HepG2 (cell line): ENCODE measurements around the gene BRPF1. TPM values are rescaled to one million over a fixed set of nuclear protein-coding genes. Genes with fewer than 3 reads are reported as not detected.

ENCODE experiments used
- ATAC-seq: fragments of 200-7000 bp; cut with Tn5 transposase; 3 replicates; pipeline ENCODE4 v1.9.1; 2020; ENCODE audit warnings: mild to moderate bottlenecking, moderate library complexity
- BruUV-seq: library from RNA; stranded (reverse); fragments of 400-500 nt; replicated peaks from 2 replicates; lab custom pipeline; 2021; lab: Mats Ljungman, UMichigan
- CTCF ChIA-PET: fragments of 300-600 bp; formaldehyde crosslinking; extraction: SDS; loops from one replicate; lab custom pipeline; 2021; ENCODE audit warnings: low total read pairs, inconsistent platforms, low intra/inter-chr PET ratio; lab: Yijun Ruan, JAX
- POLR2A ChIA-PET: fragments of 350-600 bp; sonication (Branson Sonifier 250); formaldehyde crosslinking; loops from one replicate; lab custom pipeline; 2020; ENCODE audit warnings: antibody characterized with exemption, inconsistent platforms; lab: Yijun Ruan, JAX
- DNase-seq: peaks from one replicate; pipeline ENCODE4 v3.0.0-alpha.2; 2015; ENCODE audit warnings: low spot score
- FAIRE-seq: peaks from 3 replicates; lab custom pipeline; 2011; peaks lifted over from hg19 to GRCh38; lab: Jason Lieb, UNC
- H2AFZ ChIP-seq: one replicate; pipeline ENCODE4 v1.6.1; 2011; ENCODE audit warnings: low read length, inconsistent platforms
- H3K27ac ChIP-seq: fragments of 300-600 bp; 3 replicates; pipeline ENCODE4 v1.8.0; 2011; ENCODE audit warnings: mixed run types, mild to moderate bottlenecking, mixed read lengths, low read length, inconsistent platforms; ENCODE audit not compliant: insufficient read depth; ENCODE audit errors: extremely low read length
- H3K27me3 ChIP-seq, 2 experiments: fragments of 200-600 bp in 1 of 2; 2 replicates in 1 of 2; 3 replicates in 1 of 2; pipeline versions ENCODE4 v1.6.0 to v1.8.0; 2011; ENCODE audit warnings: low read length in 2 of 2, mild to moderate bottlenecking in 2 of 2, moderate library complexity in 2 of 2, inconsistent platforms in 1 of 2; ENCODE audit not compliant: insufficient read depth in 2 of 2, control insufficient read depth in 1 of 2
- H3K36me3 ChIP-seq, 2 experiments: fragments of 200-600 bp in 1 of 2; replicated peaks in 1 of 2; 2 replicates in 1 of 2; 3 replicates in 1 of 2; pipeline versions ENCODE4 v1.5.1 to v1.8.0; 2011; ENCODE audit warnings: low read length in 2 of 2, inconsistent platforms in 1 of 2; ENCODE audit not compliant: insufficient read depth in 2 of 2, control insufficient read depth in 1 of 2
- H3K4me1 ChIP-seq: 2 replicates; pipeline ENCODE4 v1.5.1; 2012; ENCODE audit warnings: low read length, inconsistent platforms; ENCODE audit not compliant: insufficient read depth
- H3K4me2 ChIP-seq: 2 replicates; pipeline ENCODE4 v1.6.0; 2011; ENCODE audit warnings: low read depth, low read length, inconsistent platforms
- H3K4me3 ChIP-seq, 3 experiments: fragments of 200-600 bp in 1 of 3; sonication (generic), shearing (Covaris generic) in 1 of 3; replicated peaks in 1 of 3; 2 replicates each; pipeline ENCODE4 v1.5.1; 2011 to 2016; ENCODE audit warnings: low read length in 3 of 3, inconsistent platforms in 2 of 3, low read depth in 2 of 3, mild to moderate bottlenecking in 2 of 3, control low read depth in 1 of 3, mixed read lengths in 1 of 3; ENCODE audit not compliant: insufficient read depth in 1 of 3
- H3K79me2 ChIP-seq: one replicate; pipeline ENCODE4 v1.6.1; 2011; ENCODE audit warnings: low read length, inconsistent platforms; ENCODE audit not compliant: insufficient read depth
- H3K9ac ChIP-seq: 2 replicates; pipeline ENCODE4 v1.6.0; 2011; ENCODE audit warnings: mild to moderate bottlenecking, low read depth, low read length, inconsistent platforms; ENCODE audit not compliant: insufficient read depth
- H3K9me3 ChIP-seq: 2 replicates; pipeline ENCODE4 v1.5.1; 2012; ENCODE audit warnings: mild to moderate bottlenecking, low read length
- H4K20me1 ChIP-seq: 2 replicates; pipeline ENCODE4 v1.6.0; 2011; ENCODE audit warnings: inconsistent platforms, mild to moderate bottlenecking, low read length, moderate library complexity; ENCODE audit not compliant: insufficient read depth
- DNMT1 ChIP-seq: sonication (generic); formaldehyde crosslinking; IDR thresholded peaks from 2 replicates; pipeline ENCODE4 v1.5.1; 2020; ENCODE audit warnings: mild to moderate bottlenecking, missing genetic modification reagents
- KDM4B ChIP-seq: sonication (generic); formaldehyde crosslinking; IDR thresholded peaks from 2 replicates; pipeline ENCODE4 v1.4.0; 2020; ENCODE audit warnings: missing genetic modification reagents
- PHF21A ChIP-seq: sonication (generic); formaldehyde crosslinking; IDR thresholded peaks from 2 replicates; pipeline ENCODE4 v1.5.0; 2020; ENCODE audit warnings: mild to moderate bottlenecking, missing genetic modification reagents
- RFX3 ChIP-seq: IDR thresholded peaks from 2 replicates; pipeline ENCODE4 v1.6.1; 2016; ENCODE audit warnings: missing biosample characterization, missing genetic modification reagents
- ZBTB21 ChIP-seq: sonication (generic); formaldehyde crosslinking; IDR thresholded peaks from 2 replicates; pipeline ENCODE4 v1.4.0; 2020; ENCODE audit warnings: missing genetic modification reagents
- ZNF33A ChIP-seq: sonication (generic); formaldehyde crosslinking; IDR thresholded peaks from 2 replicates; pipeline ENCODE4 v1.5.1; 2020; ENCODE audit warnings: missing genetic modification reagents, mild to moderate bottlenecking, moderate library complexity, borderline replicate concordance
- ZNF563 ChIP-seq: sonication (generic); formaldehyde crosslinking; IDR thresholded peaks from 2 replicates; pipeline ENCODE4 v1.8.0; 2022; ENCODE audit warnings: mild to moderate bottlenecking, moderate library complexity, missing genetic modification reagents
- WGBS: methylation state at CpG from one replicate; pipeline ENCODE4 v1.1.6; 2017; ENCODE audit warnings: low lambda C conversion rate; 5-methylcytosine and 5-hydroxymethylcytosine counted together
- in situ Hi-C: cut with HindIII; loops from 2 replicates; pipeline ENCODE4 v1.10.0; 2017; ENCODE audit warnings: low pct_unique_long_range_greater_than_20kb; ENCODE audit not compliant: extremely low pct_ligation_motif_present
- intact Hi-C: fragments of 100-400 bp; cut with micrococcal nuclease; formaldehyde crosslinking; loops from one replicate; pipeline ENCODE4 v1.10.0; 2022; ENCODE audit not compliant: unreplicated experiment
- polyA plus RNA-seq, 8 experiments: library from polyadenylated mRNA; depleted of rRNA in 3 of 8; stranded (reverse) in 7 of 8; unstranded in 1 of 8; fragments of >200 nt; fragmentation: Illumina TruSeq in 4 of 8; extraction: Trizol in 4 of 8; gene quantifications; 2 replicates each; pipeline versions ENCODE4 v1.2.1 to v1.2.3, GENCODE V29; 2011 to 2016; ENCODE audit warnings: low read depth in 4 of 8, missing spikeins in 1 of 8, mixed read lengths in 1 of 8; ENCODE audit not compliant: insufficient read depth in 1 of 8
- total RNA-seq, 5 experiments: library from RNA; depleted of rRNA; stranded (reverse); fragments of >200 nt; fragmentation: Illumina TruSeq; extraction: Trizol; gene quantifications; 2 replicates each; pipeline ENCODE4 v1.2.3, GENCODE V29; 2016; ENCODE audit warnings: low read depth in 1 of 5
- TF ChIP-seq, protein P1 (sequence below): sonication (generic); formaldehyde crosslinking; IDR thresholded peaks from 2 replicates; pipeline ENCODE4 v1.4.0; 2020; ENCODE audit warnings: missing genetic modification reagents, borderline replicate concordance

Gene BRPF1
- total and polyA plus RNA-seq, 2 of the 13 experiments (the other 11 are each of a cell fraction or from before 2014, with no cell fraction given), result 7.3 to 10.0 TPM

DNA sequence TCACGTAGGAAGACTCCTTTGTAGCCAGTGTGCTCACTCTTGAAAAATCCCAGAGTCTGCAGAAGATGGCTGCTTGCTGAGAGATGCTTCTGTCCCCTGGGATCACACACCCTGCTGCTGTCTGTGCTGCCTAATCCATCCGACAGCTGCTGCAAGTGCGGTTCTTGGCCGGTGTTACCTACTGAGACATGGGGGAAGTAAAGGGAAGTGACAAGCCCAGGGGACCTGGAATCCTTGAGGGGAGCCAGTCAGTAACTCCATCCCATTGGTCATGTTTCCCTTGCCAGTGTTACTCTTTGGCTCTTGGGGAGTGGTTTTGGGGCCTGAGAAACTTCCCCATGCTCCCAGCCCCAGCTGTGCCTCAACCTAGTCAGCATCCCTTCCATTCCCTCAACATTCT is 36.2 kb upstream of the BRPF1 start:
- POLR2A ChIA-PET, result no interaction called here
- intact Hi-C loops, result no loop called here
- no peaks in the 10 kb centered on the region for H3K4me1 ChIP-seq
- H3K9ac ChIP-seq, result no peak overlapping the region
- H4K20me1 ChIP-seq, result no peaks in the 10 kb centered on the region
- H3K4me3 ChIP-seq, result no peak overlapping the region
- in situ Hi-C loops, result no loop called here
- FAIRE-seq (no peak), ATAC-seq (no peak), DNase-seq (no peak)
- peaks cover 13 to 36% of the 10 kb centered on the region in 2 experiments for H3K36me3 ChIP-seq
- CTCF ChIA-PET, result no interaction called here
- no peak overlapping the region for H3K4me2 ChIP-seq
- H3K79me2 ChIP-seq, result no peaks in the 10 kb centered on the region
- H3K27ac ChIP-seq, result no peak overlapping the region
- H3K27me3 ChIP-seq, result no peaks in the 10 kb centered on the region
- no peak overlapping the region for H2AFZ ChIP-seq
- TF ChIP-seq, protein P1, sequence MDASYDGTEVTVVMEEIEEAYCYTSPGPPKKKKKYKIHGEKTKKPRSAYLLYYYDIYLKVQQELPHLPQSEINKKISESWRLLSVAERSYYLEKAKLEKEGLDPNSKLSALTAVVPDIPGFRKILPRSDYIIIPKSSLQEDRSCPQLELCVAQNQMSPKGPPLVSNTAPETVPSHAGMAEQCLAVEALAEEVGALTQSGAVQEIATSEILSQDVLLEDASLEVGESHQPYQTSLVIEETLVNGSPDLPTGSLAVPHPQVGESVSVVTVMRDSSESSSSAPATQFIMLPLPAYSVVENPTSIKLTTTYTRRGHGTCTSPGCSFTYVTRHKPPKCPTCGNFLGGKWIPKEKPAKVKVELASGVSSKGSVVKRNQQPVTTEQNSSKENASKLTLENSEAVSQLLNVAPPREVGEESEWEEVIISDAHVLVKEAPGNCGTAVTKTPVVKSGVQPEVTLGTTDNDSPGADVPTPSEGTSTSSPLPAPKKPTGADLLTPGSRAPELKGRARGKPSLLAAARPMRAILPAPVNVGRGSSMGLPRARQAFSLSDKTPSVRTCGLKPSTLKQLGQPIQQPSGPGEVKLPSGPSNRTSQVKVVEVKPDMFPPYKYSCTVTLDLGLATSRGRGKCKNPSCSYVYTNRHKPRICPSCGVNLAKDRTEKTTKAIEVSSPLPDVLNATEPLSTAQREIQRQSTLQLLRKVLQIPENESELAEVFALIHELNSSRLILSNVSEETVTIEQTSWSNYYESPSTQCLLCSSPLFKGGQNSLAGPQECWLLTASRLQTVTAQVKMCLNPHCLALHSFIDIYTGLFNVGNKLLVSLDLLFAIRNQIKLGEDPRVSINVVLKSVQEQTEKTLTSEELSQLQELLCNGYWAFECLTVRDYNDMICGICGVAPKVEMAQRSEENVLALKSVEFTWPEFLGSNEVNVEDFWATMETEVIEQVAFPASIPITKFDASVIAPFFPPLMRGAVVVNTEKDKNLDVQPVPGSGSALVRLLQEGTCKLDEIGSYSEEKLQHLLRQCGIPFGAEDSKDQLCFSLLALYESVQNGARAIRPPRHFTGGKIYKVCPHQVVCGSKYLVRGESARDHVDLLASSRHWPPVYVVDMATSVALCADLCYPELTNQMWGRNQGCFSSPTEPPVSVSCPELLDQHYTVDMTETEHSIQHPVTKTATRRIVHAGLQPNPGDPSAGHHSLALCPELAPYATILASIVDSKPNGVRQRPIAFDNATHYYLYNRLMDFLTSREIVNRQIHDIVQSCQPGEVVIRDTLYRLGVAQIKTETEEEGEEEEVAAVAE (CRISPR knock-in tag), result no peak
- TF ChIP-seq PHF21A (CRISPR knock-in tag) (no peak), ZBTB21 (no peak), ZNF563 (CRISPR knock-in tag) (no peak)
- H3K9me3 ChIP-seq, result no peaks in the 10 kb centered on the region
- 100% methylated on average over 3 of the region's 4 CpGs for whole genome bisulfite sequencing
- no TSS peak for BruUV-seq

DNA sequence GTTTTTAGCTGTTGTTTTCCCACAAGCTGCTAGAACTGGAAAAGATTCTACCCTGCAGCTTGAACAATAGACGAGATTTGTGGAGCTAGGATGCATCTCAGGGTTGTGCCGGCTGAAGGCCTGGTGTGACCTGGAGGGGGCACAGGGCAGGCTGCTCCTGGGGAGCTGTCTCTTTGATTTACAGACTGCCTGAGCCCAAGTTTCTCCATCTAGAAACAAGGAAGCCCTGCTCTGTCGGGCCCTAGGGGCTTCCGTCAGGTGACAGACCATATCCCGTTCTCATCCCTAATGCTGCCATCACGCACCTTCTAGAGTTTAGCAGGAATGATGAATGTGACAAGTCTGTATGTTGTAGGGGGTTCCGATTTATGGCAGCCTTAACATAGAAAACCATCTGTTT is 35.8 kb upstream of the BRPF1 start:
- BruUV-seq, result no TSS peak
- ATAC-seq, result no peak
- no peak overlapping the region for H3K4me2 ChIP-seq
- no peak for DNase-seq
- H2AFZ ChIP-seq, result no peak overlapping the region
- H3K4me1 ChIP-seq, result no peaks in the 10 kb centered on the region
- no peak for FAIRE-seq
- no peaks in the 10 kb centered on the region for H3K9me3 ChIP-seq
- no peak overlapping the region for H3K9ac ChIP-seq
- no peaks in the 10 kb centered on the region for H3K79me2 ChIP-seq
- H3K27me3 ChIP-seq, result no peaks in the 10 kb centered on the region
- 98% methylated on average over 7 of the region's 7 CpGs for WGBS
- intact Hi-C loops (no loop called here), in situ Hi-C loops (no loop called here)
- POLR2A ChIA-PET, result no interaction called here
- no peak overlapping the region for H3K4me3 ChIP-seq
- no peak for TF ChIP-seq DNMT1 (CRISPR knock-in tag)
- TF ChIP-seq ZNF33A (CRISPR knock-in tag), result no peak
- TF ChIP-seq KDM4B (CRISPR knock-in tag), result no peak
- no peak for TF ChIP-seq RFX3 (CRISPR knock-in tag)
- CTCF ChIA-PET, result no interaction called here
- no peak overlapping the region for H3K27ac ChIP-seq
- peaks cover 12 to 33% of the 10 kb centered on the region in 2 experiments; a peak in 4 of 5 replicates for H3K36me3 ChIP-seq
- no peaks in the 10 kb centered on the region for H4K20me1 ChIP-seq
